ENCODE measurements around the gene SSMEM1.
"Not testable (repeated sequence)": the region's sequence is repeated elsewhere in the genome, so short reads cannot be mapped to it uniquely, and the experiment has no call there.

DNA sequence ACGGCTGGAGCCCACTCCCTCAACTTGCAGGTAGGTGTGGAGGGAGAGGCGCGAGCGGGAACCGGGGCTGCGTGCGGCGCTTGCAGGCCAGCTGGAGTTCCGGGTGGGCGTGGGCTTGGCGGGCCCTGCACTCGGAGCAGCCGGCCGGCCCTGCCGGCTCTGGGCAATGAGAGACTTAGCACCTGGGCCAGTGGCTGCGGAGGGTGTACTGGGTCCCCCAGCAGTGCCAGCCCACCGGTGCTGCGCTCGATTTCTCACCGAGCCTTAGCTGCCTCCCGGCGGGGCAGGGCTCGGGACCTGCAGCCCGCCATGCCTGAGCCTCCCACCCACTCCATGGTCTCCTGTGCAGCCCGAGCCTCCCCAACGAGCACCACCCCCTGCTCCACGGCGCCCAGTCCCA lies 22.3 kb downstream of the SSMEM1 start:
- TF ChIP-seq, protein P1, sequence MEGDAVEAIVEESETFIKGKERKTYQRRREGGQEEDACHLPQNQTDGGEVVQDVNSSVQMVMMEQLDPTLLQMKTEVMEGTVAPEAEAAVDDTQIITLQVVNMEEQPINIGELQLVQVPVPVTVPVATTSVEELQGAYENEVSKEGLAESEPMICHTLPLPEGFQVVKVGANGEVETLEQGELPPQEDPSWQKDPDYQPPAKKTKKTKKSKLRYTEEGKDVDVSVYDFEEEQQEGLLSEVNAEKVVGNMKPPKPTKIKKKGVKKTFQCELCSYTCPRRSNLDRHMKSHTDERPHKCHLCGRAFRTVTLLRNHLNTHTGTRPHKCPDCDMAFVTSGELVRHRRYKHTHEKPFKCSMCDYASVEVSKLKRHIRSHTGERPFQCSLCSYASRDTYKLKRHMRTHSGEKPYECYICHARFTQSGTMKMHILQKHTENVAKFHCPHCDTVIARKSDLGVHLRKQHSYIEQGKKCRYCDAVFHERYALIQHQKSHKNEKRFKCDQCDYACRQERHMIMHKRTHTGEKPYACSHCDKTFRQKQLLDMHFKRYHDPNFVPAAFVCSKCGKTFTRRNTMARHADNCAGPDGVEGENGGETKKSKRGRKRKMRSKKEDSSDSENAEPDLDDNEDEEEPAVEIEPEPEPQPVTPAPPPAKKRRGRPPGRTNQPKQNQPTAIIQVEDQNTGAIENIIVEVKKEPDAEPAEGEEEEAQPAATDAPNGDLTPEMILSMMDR (IDR thresholded peaks at IDR 0.05; ENCODE audit: low read length), result not testable (repeated sequence)
- not testable (repeated sequence) for TF ChIP-seq EZH2 (optimal IDR thresholded peaks at IDR 0.05; ENCODE audit: low read depth, low read length)

Measured in MM.1S (cell line).